ENCODE data around the gene GPLD1.

DNA sequence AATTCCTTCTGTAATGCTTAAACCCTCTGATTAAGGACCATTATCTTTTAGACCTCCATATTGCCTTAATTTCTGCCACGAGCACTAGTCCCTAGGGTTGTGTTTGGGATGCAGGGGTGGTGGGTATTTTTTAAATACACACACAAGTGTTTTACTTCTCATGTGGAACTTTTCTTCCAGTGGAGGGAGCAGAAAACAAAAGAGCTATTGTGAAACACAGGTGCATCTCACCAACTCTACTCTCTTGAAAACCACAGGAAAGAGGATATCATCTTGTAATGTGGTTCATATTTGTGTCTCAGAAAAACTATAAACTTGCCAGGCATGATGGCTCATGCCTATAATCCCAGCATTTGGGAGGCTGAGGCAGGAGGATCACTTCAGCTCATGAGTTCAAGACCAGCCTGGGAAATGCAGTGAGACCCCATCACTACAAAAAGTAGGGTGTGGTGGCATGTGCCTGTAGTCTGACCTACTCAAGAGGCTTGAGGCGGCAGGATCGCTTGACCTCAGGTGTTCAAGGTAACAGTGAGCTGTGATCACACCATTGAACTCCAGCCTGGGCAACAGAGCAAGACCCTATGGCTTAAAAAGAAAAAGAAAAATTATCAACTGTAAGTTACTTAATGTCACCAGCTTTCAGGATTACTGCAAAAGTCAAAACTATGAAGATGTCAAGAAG lies 49.4 kb downstream of the GPLD1 start:
- no peak for TF ChIP-seq SP1 (IDR thresholded peaks at IDR 0.05)
- no peak for TF ChIP-seq HNF4G (IDR thresholded peaks at IDR 0.05)
- TF ChIP-seq, protein P1, sequence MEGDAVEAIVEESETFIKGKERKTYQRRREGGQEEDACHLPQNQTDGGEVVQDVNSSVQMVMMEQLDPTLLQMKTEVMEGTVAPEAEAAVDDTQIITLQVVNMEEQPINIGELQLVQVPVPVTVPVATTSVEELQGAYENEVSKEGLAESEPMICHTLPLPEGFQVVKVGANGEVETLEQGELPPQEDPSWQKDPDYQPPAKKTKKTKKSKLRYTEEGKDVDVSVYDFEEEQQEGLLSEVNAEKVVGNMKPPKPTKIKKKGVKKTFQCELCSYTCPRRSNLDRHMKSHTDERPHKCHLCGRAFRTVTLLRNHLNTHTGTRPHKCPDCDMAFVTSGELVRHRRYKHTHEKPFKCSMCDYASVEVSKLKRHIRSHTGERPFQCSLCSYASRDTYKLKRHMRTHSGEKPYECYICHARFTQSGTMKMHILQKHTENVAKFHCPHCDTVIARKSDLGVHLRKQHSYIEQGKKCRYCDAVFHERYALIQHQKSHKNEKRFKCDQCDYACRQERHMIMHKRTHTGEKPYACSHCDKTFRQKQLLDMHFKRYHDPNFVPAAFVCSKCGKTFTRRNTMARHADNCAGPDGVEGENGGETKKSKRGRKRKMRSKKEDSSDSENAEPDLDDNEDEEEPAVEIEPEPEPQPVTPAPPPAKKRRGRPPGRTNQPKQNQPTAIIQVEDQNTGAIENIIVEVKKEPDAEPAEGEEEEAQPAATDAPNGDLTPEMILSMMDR (IDR thresholded peaks at IDR 0.05; ENCODE audit: low read depth, low read length, missing input control): no peak
- no peak for TF ChIP-seq EGR1 (IDR thresholded peaks at IDR 0.05; ENCODE audit: low read depth in 2 of 2)
- no peak for TF ChIP-seq YY1 (IDR thresholded peaks at IDR 0.05)
- TF ChIP-seq FOXA2 (IDR thresholded peaks at IDR 0.05): no peak
- TF ChIP-seq, protein P2, sequence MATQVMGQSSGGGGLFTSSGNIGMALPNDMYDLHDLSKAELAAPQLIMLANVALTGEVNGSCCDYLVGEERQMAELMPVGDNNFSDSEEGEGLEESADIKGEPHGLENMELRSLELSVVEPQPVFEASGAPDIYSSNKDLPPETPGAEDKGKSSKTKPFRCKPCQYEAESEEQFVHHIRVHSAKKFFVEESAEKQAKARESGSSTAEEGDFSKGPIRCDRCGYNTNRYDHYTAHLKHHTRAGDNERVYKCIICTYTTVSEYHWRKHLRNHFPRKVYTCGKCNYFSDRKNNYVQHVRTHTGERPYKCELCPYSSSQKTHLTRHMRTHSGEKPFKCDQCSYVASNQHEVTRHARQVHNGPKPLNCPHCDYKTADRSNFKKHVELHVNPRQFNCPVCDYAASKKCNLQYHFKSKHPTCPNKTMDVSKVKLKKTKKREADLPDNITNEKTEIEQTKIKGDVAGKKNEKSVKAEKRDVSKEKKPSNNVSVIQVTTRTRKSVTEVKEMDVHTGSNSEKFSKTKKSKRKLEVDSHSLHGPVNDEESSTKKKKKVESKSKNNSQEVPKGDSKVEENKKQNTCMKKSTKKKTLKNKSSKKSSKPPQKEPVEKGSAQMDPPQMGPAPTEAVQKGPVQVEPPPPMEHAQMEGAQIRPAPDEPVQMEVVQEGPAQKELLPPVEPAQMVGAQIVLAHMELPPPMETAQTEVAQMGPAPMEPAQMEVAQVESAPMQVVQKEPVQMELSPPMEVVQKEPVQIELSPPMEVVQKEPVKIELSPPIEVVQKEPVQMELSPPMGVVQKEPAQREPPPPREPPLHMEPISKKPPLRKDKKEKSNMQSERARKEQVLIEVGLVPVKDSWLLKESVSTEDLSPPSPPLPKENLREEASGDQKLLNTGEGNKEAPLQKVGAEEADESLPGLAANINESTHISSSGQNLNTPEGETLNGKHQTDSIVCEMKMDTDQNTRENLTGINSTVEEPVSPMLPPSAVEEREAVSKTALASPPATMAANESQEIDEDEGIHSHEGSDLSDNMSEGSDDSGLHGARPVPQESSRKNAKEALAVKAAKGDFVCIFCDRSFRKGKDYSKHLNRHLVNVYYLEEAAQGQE (IDR thresholded peaks at IDR 0.05): no peak
- no peak for TF ChIP-seq RAD21 (IDR thresholded peaks at IDR 0.05)
- no peak for TF ChIP-seq JUND (IDR thresholded peaks at IDR 0.05)
- TF ChIP-seq HNF4A (conservative IDR thresholded peaks at IDR 0.05): no peak
- no peak for TF ChIP-seq GABPA (IDR thresholded peaks at IDR 0.05 in 1 of 2, conservative IDR thresholded peaks at IDR 0.05 in 1 of 2)
- no peak for TF ChIP-seq FOXA1 (IDR thresholded peaks at IDR 0.05)
- TF ChIP-seq TAF1 (conservative IDR thresholded peaks at IDR 0.05): no peak
- TF ChIP-seq, protein P3, sequence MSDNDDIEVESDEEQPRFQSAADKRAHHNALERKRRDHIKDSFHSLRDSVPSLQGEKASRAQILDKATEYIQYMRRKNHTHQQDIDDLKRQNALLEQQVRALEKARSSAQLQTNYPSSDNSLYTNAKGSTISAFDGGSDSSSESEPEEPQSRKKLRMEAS (IDR thresholded peaks at IDR 0.05): no peak
